Endothelial cell (in vitro differentiated cells): ENCODE results near the gene DAZL. TPM values are rescaled to one million over a fixed set of nuclear protein-coding genes. Genes with fewer than 3 reads are reported as not detected.

Experiments
- DNase-seq: peaks from one replicate; pipeline ENCODE4 v3.0.0; 2021; ENCODE audit warnings: low spot score
- H3K27ac Mint-ChIP-seq: one replicate; pipeline ENCODE4 v1.8.0; 2021; ENCODE audit warnings: mixed read lengths, inconsistent platforms; ENCODE audit not compliant: unreplicated experiment
- H3K27me3 Mint-ChIP-seq: one replicate; pipeline ENCODE4 v1.8.0; 2021; ENCODE audit warnings: mild to moderate bottlenecking, moderate library complexity, mixed read lengths, inconsistent platforms; ENCODE audit not compliant: unreplicated experiment
- H3K36me3 Mint-ChIP-seq: one replicate; pipeline ENCODE4 v1.8.0; 2021; ENCODE audit warnings: mild to moderate bottlenecking, low read depth, mixed read lengths, inconsistent platforms; ENCODE audit not compliant: unreplicated experiment
- H3K4me1 Mint-ChIP-seq: one replicate; pipeline ENCODE4 v1.8.0; 2021; ENCODE audit warnings: mild to moderate bottlenecking, mixed read lengths, inconsistent platforms; ENCODE audit not compliant: unreplicated experiment
- H3K4me3 Mint-ChIP-seq: one replicate; pipeline ENCODE4 v1.8.0; 2021; ENCODE audit warnings: mild to moderate bottlenecking, mixed read lengths, inconsistent platforms; ENCODE audit not compliant: unreplicated experiment
- H3K9me3 Mint-ChIP-seq: one replicate; pipeline ENCODE4 v1.8.0; 2021; ENCODE audit warnings: mixed read lengths, inconsistent platforms; ENCODE audit not compliant: unreplicated experiment
- total RNA-seq: library from RNA; stranded (reverse); fragmentation: NEBNext Ultra II Directional; extraction: Animal tissue kit (Norgen Biotek cat#: 25700); gene quantifications from one replicate; pipeline ENCODE4 v1.2.1, GENCODE V29; 2021; ENCODE audit not compliant: unreplicated experiment
- TF ChIP-seq, protein P1 (sequence below): fragments of 200-600 bp; sonication (generic); IDR thresholded peaks from one replicate; pipeline ENCODE4 v1.5.0; 2021; ENCODE audit warnings: antibody characterized with exemption; ENCODE audit not compliant: unreplicated experiment

The DAZL gene
- total RNA-seq, 1 donor from 2014 or later, result 0.33 TPM

GRCh38 chr3:16546186-16547010, 58.8 kb downstream of the DAZL start:
- Mint-ChIP-seq H3K27me3 (peaks cover 1% of the 10 kb centered on the region), H3K4me1 (peaks cover 37% of the 10 kb centered on the region), H3K9me3 (no peaks in the 10 kb centered on the region), H3K27ac (peak overlapping the region; percentile 78), H3K36me3 (no peaks in the 10 kb centered on the region), H3K4me3 (no peak overlapping the region)
- DNase-seq, result no peak
- TF ChIP-seq, protein P1, sequence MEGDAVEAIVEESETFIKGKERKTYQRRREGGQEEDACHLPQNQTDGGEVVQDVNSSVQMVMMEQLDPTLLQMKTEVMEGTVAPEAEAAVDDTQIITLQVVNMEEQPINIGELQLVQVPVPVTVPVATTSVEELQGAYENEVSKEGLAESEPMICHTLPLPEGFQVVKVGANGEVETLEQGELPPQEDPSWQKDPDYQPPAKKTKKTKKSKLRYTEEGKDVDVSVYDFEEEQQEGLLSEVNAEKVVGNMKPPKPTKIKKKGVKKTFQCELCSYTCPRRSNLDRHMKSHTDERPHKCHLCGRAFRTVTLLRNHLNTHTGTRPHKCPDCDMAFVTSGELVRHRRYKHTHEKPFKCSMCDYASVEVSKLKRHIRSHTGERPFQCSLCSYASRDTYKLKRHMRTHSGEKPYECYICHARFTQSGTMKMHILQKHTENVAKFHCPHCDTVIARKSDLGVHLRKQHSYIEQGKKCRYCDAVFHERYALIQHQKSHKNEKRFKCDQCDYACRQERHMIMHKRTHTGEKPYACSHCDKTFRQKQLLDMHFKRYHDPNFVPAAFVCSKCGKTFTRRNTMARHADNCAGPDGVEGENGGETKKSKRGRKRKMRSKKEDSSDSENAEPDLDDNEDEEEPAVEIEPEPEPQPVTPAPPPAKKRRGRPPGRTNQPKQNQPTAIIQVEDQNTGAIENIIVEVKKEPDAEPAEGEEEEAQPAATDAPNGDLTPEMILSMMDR, result no peak

GRCh38 chr3:16545413-16546185, 59.6 kb downstream of the DAZL start:
- Mint-ChIP-seq H3K4me3 (no peak overlapping the region), H3K4me1 (peaks cover 32% of the 10 kb centered on the region), H3K36me3 (no peaks in the 10 kb centered on the region), H3K27me3 (peaks cover 1% of the 10 kb centered on the region), H3K9me3 (no peaks in the 10 kb centered on the region), H3K27ac (peak overlapping the region; percentile 82)
- DNase-seq, result no peak
- TF ChIP-seq, protein P1, result no peak

DNA sequence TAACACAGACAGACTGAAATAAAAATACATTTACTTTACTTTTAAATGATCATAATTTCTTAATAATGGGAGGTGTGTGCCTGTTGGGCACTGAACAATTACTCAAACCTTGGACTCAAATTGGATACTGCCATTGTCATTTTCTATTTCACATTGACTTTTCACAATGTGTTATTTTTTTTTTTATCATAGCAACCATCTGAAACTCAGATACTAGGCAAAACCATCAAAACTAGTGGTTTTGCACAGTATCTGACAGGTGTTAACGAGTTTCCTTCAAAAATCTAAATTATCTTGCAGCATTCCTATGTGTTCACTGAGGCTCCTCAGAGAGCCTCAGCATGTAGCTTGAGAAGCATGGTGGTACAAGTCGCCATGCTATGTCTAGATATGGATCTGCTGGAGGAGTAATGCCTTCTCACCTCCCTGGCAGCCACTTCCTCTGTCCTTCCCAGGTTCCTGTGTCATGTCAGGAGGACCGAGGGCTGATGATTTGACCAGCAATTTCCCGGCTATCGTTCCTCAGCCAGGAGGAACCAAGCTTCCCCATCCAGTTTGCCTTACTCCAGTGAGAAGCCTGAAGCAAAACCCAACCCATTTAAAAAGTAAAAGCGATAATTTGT, 61.9 kb downstream of the DAZL start:
- no peak overlapping the region for H3K27ac Mint-ChIP-seq
- peaks cover 31% of the 10 kb centered on the region for H3K4me1 Mint-ChIP-seq
- H3K4me3 Mint-ChIP-seq, result no peak overlapping the region
- H3K9me3 Mint-ChIP-seq, result no peaks in the 10 kb centered on the region
- H3K36me3 Mint-ChIP-seq, result no peaks in the 10 kb centered on the region
- H3K27me3 Mint-ChIP-seq, result peaks cover 1% of the 10 kb centered on the region
- DNase-seq, result no peak
- TF ChIP-seq, protein P1, result no peak

GRCh38 chr3:16538507-16538906, 66.7 kb downstream of the DAZL start:
- no peaks in the 10 kb centered on the region for H3K36me3 Mint-ChIP-seq
- no peaks in the 10 kb centered on the region for H3K9me3 Mint-ChIP-seq

More at GRCh38 chr3:16538507-16538906, 66.7 kb downstream of the DAZL start:
- TF ChIP-seq, protein P1, result no peak
- Mint-ChIP-seq H3K27me3 (peaks cover 2% of the 10 kb centered on the region), H3K27ac (no peak overlapping the region), H3K4me1 (peaks cover 3% of the 10 kb centered on the region), H3K4me3 (no peak overlapping the region)
- DNase-seq, result no peak
